Stimulated activated CD4-positive, alpha-beta T cell treated with anti-CD3 and anti-CD28 coated beads, Interleukin-12 subunit alpha, Interleukin-12 subunit beta, amount 100 ng/mL, for 4 hours (primary cell): Measurements from ENCODE around the gene GPI.

Experiments used
- DNase-seq: peaks from one replicate; pipeline ENCODE4 v3.0.0-alpha.2; 2020

The GPI gene

DNA sequence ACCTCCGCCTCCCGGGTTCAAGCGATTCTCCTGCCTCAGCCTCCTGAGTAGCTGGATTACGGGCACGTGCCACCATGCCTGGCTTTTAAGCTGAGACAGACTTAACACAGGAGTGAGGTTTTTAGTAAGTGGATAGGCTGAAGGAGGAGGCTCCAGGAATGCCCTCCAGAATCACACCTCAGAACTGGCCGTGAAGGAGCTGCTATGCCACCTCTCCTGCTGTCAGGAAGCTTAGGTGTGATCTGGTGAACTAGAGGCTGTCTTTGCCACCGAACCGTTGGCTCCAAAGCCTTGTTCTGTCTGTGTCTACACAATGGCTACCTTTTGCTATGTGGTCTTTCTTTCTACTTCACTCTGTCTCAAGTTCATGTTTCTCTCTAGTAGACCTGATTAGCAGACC is 43.4 kb downstream of the GPI start:
- no peak for DNase-seq

DNA sequence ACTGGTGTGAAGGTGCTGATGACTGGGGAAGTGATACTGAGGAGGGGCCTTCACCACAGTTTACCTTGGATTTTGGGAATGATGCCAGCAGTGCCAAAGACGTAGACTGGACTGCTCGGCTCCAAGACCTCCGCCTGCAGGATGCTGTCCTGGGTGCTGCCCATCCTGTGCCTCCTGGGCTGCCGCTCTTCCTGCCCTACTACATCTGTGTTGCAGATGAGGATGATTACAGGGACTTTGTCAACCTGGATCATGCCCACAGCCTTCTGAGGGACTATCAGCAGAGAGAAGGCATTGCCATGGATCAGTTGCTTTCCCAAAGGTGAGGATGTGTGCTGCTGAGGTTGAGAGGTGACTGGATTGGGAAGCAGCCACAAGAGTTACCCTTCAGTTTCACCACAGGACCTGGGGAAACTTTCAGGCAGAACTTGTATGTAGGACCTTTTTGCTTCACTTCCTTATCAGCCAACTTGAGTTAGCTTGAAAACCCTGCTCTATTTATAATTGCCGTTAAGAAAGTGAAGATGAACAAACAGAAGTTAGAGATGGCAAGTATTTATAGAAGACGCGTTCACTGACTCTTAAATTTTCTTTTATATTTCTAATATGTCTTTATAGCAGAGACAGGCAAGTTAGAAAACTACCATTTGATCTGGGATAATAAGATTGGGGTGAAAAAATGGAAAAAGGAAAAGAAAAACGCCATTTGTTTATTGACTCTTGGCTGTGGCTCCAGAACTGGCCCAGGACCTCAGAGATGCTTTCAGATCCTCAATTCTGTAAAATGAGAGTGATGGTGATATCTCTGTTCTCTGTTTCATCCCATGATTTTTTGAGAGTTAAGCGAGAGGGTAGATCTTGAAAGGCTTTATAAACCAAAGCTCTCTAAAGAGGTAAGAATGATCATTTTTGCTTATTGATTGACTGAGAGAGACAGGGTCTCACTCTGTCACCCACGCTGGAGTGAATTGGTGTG is 44.5 kb downstream of the GPI start:
- no peak for DNase-seq

DNA sequence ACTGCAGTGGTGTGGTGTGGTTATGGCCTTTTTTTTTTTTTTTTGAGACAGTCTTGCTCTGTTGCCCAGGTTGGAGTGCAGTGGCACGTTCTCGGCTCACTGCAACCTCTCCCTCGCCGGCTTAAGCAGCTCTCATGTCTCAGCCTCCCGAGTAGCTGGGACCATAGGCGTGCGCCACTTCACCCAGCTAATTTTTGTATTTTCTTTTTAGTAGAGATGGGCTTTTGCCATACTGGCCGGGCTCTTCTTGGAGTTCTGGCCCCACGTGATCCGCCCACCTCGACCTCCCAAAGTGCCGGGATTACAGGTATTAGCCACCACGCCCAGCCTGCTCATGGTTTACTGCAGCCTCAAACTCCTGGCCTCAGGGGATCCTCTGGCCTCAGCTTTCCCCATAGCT is 46.2 kb downstream of the GPI start:
- no peak for DNase-seq

DNA sequence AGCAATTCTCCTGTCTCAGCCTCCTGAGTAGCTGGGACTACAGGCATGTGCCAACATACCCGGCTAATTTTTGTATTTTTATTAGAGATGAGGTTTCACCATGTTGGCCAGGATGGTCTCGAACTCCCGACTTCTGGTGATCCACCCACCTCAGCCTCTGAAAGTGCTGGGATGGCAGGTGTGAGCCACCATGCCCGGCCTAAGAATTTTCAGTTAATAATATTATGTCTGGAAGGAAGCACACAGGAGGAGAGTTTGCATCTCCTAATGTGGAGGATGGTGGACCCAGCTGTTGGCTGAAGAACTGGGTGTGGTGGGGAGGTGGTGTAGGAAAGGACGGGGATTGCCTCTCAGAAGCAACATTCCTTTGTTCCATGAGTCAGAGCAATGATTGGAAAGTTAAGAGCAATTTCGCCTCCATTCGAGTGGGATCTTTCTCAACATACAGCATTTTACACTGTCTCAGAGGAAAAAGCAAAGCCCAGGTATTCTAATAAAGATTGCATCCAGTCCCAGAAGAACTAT is 51.1 kb downstream of the GPI start:
- no peak for DNase-seq

DNA sequence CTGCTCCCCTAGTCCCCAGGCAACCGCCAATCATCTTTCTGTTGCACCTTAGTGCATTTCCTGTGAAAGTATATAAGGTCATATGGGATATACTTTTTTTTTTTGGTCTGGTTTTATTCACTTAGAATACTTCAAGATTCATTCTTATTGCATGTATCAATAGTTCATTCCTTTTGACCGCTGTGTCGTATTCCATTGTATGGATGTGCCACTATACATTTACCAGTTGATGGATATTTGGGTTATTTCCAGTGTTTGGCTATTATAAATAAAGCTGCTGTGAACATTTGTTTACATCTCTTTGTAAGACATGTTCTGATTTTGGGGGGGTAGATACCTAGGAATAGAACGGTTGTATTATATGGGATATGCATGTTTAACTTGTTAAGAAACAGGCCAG is 53.3 kb downstream of the GPI start:
- DNase-seq, result no peak

DNA sequence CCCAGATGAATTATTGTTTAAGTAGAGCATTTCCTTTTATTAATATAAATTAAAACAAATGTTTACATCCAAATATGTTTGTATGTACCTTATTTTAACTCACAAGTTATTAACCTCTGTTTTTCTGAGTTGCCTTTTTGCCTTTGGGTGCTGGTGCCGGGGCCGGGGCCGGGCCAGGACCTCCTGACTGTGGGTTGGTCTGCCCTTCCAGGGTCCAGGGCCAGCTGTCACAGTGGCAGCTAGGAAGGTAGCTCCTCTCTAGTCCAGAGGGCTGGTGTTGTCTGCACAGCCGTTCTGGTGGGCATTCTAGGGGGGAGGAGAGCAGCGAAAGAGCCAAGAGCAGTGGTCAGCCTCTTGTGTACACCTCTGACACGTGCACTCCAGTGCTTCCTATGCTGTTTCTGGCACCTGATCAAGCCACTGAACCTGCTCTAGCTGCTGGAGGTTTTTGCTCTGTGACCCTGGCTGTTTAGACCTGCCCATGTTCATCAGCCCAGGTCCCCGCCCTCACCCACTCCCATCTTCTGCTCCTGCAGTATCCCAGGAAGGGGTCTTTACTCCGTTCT is 61.2 kb downstream of the GPI start:
- DNase-seq, result no peak

DNA sequence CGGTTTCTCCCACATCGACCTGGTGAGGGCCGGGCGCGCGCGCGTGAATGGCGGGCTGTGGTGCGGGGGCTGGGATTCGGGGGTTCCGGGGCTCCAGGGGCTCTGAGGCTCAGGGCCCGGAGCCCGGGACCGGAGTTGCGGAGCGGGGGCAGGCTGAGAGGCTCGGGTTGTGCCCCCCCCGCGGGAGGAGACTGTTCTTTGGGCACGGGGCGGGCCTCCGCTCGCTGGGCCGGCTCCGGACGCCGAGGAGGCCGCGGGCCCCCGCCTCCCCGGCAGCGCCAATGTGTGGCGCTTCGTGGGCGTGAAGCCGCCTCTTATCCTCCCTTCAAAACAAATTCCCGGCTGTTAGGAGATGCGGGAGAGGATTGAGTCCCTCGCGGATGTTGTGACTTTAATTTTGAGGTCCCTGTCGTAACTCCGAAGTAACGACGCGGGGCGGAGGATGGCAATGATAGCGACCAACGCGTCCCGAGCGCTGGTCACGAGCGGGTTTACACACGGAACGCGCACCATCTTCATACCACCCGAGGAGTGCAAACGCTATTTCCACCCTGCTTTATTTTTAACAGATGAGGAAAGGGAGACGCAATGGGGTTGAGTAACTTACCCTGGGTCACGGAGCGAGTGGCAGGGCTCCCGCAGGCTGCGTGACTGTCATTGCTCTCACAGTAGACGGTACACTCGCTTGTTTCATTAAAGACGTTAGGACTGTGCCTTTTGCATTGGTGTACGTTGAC is 63.7 kb downstream of the GPI start:
- peak; percentile 15 for DNase-seq

DNA sequence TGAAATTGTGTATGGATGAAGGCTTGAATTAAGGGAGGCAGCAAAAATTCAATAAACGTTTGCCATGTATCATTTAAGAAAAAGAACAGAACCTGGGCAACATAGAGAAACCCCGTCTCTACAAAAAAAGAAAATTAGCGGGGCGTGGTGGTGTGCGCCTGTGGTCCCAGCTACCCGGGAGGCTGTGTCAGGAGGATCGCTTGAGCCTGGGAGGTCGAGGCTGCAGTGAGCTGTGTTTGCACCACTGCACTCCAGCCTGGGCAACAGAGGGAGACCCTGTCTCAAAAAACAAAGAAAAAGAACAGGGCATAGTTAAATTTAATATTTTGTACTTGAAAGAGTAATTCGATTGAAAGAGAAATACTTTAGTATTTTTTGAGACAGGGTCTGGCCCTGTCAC is 64.6 kb downstream of the GPI start:
- no peak for DNase-seq

DNA sequence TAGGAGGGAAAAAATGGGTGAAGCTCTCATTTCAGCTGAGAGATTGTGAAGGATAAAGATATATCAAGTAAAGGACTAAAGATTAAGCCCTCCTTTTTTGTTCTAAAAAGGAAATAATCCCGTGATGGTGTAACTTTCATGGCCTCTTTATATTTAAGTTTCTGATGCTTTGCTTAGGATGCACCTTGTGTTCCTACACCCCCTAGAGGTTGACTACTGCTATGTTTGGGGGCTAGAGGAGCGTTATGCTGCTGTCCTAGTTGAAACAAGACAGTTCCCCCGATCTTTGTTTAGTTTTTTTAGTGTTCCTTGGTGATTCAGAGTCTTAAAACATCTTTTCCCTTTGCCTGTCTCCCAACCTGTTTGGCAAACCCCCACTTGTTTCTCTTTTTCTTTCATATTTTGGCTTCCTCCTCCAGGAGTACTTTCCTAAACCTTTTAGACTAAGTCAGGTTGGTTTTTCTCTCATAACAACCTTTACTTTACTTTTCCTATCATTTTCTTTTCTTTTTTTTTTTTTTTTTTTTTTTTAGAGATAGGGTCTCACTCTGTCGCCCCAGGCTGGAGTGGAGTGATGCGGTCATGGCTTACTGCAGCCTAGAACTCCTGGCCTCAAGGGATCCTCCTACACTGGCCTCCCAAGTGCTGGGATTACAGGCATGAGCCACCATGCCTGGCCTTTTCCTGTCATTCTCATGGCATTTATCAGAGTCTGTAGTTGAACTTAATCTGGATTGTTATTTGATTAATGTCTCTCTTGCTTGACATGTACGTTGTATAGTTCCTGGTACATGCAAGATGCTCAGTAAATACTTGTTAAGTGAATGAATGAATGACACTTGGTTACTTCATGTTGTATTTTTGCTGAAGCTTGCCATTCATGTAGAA is 66.0 kb downstream of the GPI start:
- DNase-seq, result no peak

DNA sequence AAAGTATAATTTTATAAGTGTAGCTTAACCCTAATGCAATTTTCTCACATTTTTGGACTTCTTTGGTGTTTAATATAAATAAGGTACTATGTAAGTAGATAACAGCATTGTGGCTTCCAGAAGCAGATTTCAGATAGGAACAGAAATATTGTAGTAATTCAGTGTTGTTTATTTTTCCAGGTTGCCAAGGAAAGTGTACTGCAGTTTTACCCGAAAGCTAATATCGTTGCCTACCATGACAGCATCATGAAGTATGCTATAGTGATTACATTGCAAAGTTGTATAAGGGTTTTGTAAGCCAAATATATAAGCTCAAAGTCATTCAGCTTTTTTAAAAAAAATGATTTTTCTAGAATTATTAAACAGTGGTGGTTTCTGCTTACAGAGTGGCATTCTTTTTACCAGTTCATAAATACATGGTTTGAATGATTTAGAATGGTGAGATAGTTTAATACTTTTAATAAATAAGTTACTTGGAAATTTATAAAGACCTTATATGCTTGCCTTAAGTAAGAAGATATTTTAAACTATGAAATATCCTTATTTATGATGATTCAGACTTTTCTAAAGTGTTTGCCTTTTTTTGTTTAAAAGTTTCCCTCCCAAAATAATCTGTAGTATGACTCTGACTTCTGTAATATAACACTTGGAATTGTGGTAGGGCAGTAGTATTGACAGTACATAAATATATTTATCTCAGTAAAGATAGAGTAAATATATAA is 66.8 kb downstream of the GPI start:
- DNase-seq, result no peak

DNA sequence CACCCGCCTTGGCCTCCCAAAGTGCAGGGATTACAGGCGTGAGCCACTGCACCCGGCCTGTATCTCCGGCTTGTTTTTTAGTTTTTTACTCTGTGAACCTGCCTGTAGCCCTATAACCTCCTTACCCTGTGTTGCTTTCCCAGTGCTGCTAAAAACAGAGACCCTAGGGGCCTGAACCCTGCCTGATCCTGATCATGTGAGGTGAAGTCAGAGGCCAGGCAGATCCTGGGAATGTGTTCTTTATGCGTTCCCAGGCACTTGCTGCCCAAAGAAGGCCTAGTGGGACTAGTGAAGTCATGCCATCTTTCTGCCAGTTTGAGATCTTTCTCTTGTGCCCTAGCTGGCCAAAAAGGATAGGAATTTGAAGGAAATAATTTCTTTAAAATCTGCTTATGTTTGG is 67.8 kb downstream of the GPI start:
- no peak for DNase-seq

DNA sequence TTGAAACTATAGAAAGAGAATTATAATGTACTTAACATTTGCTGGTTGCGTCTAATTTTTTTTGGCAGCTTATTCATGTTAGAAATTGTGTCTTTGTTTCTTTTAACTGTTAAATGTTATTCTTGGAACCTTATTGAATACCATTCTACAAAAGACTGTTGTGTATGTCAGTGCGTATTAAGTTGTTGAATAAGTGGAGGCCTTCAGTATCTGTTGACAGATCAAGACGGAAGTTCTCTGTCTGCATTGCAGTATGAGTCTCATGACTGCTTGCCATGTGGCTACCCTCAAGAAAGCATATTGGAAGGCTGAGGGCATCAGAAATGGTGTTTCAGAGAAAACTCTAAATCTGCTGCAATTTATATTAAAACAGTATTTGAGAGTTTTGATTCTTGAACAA is 71.7 kb downstream of the GPI start:
- no peak for DNase-seq

DNA sequence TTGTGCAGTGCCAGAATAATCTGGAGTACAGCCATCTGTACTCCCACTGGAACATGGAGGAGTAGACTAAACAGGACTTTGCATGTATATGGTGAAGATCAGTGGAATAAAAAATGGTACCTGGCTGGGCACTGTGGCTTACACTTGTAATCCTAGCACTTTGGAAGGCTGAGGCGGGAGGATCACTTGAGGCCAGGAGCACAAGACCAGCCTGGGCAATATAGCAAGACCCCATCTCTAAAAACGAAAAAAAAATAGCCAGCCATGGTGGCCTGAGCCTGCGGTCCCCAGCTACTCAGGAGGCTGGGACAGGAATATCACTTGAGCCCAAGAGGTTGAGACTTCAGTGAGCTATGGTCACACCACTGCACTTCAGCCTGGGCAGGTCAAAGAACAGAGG is 83.2 kb downstream of the GPI start:
- DNase-seq, result no peak
